Activated CD4-positive, alpha-beta T cell treated with anti-CD3 and anti-CD28 coated beads, Interleukin-2, amount 50 U/mL, for 24 hours (primary cell): ENCODE results near the gene PCK1.

ENCODE experiments used
- DNase-seq, 2 donors: peaks; one replicate each; pipeline ENCODE4 v3.0.0-alpha.2; 2020; ENCODE audit warnings: low read depth in 1 of 2, low spot score in 1 of 2

The PCK1 gene

GRCh38 chr20:57600320-57601210, 39.7 kb downstream of the PCK1 start:
- no peak for DNase-seq

GRCh38 chr20:57601211-57601570, 40.3 kb downstream of the PCK1 start:
- DNase-seq = no peak

- DNase-seq = no peak
Observed at GRCh38 chr20:57601737-57602136, 40.8 kb downstream of the PCK1 start.

- DNase-seq = no peak
Observed at GRCh38 chr20:57603120-57603519, 42.2 kb downstream of the PCK1 start.

- DNase-seq = no peak
Observed at GRCh38 chr20:57605045-57605444, 44.1 kb downstream of the PCK1 start.

GRCh38 chr20:57605878-57606277, 45.0 kb downstream of the PCK1 start:
- no peak for DNase-seq

- DNase-seq = no peak
Observed at GRCh38 chr20:57608516-57608915, 47.6 kb downstream of the PCK1 start.

GRCh38 chr20:57609086-57609841, 48.4 kb downstream of the PCK1 start:
- DNase-seq = no peak

GRCh38 chr20:57609842-57610167, 48.9 kb downstream of the PCK1 start:
- DNase-seq = no peak

GRCh38 chr20:57610261-57610952, 49.5 kb downstream of the PCK1 start:
- no peak for DNase-seq

- DNase-seq = no peak
Observed at GRCh38 chr20:57611586-57612311, 50.8 kb downstream of the PCK1 start.

GRCh38 chr20:57612436-57612835, 51.5 kb downstream of the PCK1 start:
- DNase-seq = no peak

- DNase-seq = no peak
Observed at GRCh38 chr20:57612916-57613315, 52.0 kb downstream of the PCK1 start.

- no peak for DNase-seq
Observed at GRCh38 chr20:57613481-57613921, 52.6 kb downstream of the PCK1 start.

GRCh38 chr20:57614490-57615444, 53.9 kb downstream of the PCK1 start:
- DNase-seq = no peak

- no peak for DNase-seq
Observed at GRCh38 chr20:57615445-57615811, 54.5 kb downstream of the PCK1 start.

- DNase-seq = no peak
Observed at GRCh38 chr20:57616143-57616951, 55.4 kb downstream of the PCK1 start.

GRCh38 chr20:57617079-57617795, 56.3 kb downstream of the PCK1 start:
- DNase-seq = no peak
